ENCODE measurements around the gene SMIM3.
"Not testable (repeated sequence)": the region's sequence is repeated elsewhere in the genome, so short reads cannot be mapped to it uniquely, and the experiment has no call there.

The SMIM3 gene

GRCh38 chr5:150778517-150779396, at the start of gene SMIM3:
TSS of gene SMIM3 (plus strand) at chr5:150778757. CDS start at chr5:150795441, 16,684 bp downstream.
- DNase-seq, result peak; percentile 32

- no peak for DNase-seq
Measured at GRCh38 chr5:150729859-150730258, 48.7 kb upstream of the SMIM3 start.

GRCh38 chr5:150731669-150732242, 46.8 kb upstream of the SMIM3 start:
- no peak for DNase-seq

GRCh38 chr5:150734579-150735384, 43.8 kb upstream of the SMIM3 start:
- peak; percentile 55 for DNase-seq

GRCh38 chr5:150738862-150739261, 39.7 kb upstream of the SMIM3 start:
- no peak for DNase-seq

GRCh38 chr5:150740992-150741391, 37.6 kb upstream of the SMIM3 start:
- no peak for DNase-seq

- not testable (repeated sequence) for DNase-seq
Measured at GRCh38 chr5:150742455-150743141, 36.0 kb upstream of the SMIM3 start.

GRCh38 chr5:150743142-150743488, 35.4 kb upstream of the SMIM3 start:
- not testable (repeated sequence) for DNase-seq

GRCh38 chr5:150750469-150750868, 28.1 kb upstream of the SMIM3 start:
- no peak for DNase-seq

GRCh38 chr5:150751096-150751891, 27.3 kb upstream of the SMIM3 start:
- DNase-seq, result no peak

GRCh38 chr5:150753463-150753862, 25.1 kb upstream of the SMIM3 start:
- no peak for DNase-seq

GRCh38 chr5:150753863-150754262, 24.7 kb upstream of the SMIM3 start:
- DNase-seq, result no peak

GRCh38 chr5:150757087-150757649, 21.4 kb upstream of the SMIM3 start:
- DNase-seq, result no peak

- DNase-seq, result no peak
Measured at GRCh38 chr5:150758203-150758530, 20.4 kb upstream of the SMIM3 start.

GRCh38 chr5:150758531-150759333, 19.8 kb upstream of the SMIM3 start, which contains the start of gene DCTN4:
TSS of gene DCTN4 (minus strand) at chr5:150759017. CDS start at chr5:150758993, 24 bp downstream.
- peak; percentile 99 for DNase-seq

- DNase-seq, result no peak
Measured at GRCh38 chr5:150759334-150759583, 19.3 kb upstream of the SMIM3 start.

GRCh38 chr5:150762211-150762610, 16.3 kb upstream of the SMIM3 start:
- DNase-seq, result peak; percentile 57

GRCh38 chr5:150763023-150763769, 15.4 kb upstream of the SMIM3 start:
- peak; percentile 87 for DNase-seq

GRCh38 chr5:150764530-150764929, 14.0 kb upstream of the SMIM3 start:
- DNase-seq, result no peak

GRCh38 chr5:150765011-150765798, 13.4 kb upstream of the SMIM3 start:
- peak; percentile 58 for DNase-seq

Data from SIG-M5 (cell line).